Astrocyte of the cerebellum (primary cell): ENCODE measurements around the gene LASP1.

ENCODE experiments used
- DNase-seq: peaks from one replicate; pipeline ENCODE4 v3.0.0-alpha.2; 2011; ENCODE audit warnings: low read depth
- H3K4me3 ChIP-seq: 2 replicates; pipeline ENCODE4 v1.5.1; 2011; ENCODE audit warnings: mild to moderate bottlenecking, low read depth, low read length, moderate library complexity
- in situ Hi-C: cut with HindIII; loops from 2 replicates; pipeline ENCODE4 v1.10.0; 2017; ENCODE audit warnings: low sequenced_read_pairs
- TF ChIP-seq, protein P1 (sequence below): IDR thresholded peaks from 2 replicates; pipeline ENCODE4 v1.5.1; 2012; ENCODE audit warnings: low read length, low read depth, moderate library complexity, mild to moderate bottlenecking; ENCODE audit errors: missing control alignments

The LASP1 gene, protein sequence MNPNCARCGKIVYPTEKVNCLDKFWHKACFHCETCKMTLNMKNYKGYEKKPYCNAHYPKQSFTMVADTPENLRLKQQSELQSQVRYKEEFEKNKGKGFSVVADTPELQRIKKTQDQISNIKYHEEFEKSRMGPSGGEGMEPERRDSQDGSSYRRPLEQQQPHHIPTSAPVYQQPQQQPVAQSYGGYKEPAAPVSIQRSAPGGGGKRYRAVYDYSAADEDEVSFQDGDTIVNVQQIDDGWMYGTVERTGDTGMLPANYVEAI

DNA sequence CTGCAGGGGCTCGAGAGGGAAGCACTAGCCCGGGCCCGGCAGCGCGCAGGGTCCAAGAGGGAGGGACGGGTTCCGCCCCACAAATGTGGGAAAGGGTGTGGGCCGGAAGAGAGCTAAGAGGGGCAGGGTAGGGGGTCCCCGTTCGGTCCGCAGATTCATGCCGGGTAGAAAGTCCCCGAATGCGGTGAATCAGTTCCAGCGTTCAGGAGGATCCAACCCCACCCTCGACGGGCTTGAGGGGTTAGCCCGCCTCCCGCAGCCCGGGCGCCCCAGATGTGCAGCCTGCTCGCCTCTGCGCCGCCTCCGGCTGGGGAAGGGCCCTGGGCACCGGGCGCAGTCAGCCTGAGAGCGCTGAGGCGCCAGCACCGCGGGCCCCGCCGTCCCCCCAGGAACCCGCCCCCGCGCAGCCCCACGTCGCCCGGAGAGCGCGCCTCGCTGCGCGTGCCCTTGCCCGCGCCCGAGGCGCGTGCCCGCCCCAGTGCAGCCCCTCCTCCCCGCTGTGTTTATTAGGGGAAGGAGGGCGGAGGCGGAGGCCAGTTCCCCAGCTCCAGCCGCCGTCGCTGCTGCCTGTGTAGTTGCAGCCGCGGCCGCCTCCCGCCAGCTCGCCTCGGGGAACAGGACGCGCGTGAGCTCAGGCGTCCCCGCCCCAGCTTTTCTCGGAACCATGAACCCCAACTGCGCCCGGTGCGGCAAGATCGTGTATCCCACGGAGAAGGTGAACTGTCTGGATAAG is at the start of gene LASP1:
Gene LASP1, plus strand, starts transcription at position 533 of the 733 bp plus-strand sequence. Its CDS starts 132 bp downstream, at position 665.
- in situ Hi-C loops = no loop called here
- TF ChIP-seq, protein P1, sequence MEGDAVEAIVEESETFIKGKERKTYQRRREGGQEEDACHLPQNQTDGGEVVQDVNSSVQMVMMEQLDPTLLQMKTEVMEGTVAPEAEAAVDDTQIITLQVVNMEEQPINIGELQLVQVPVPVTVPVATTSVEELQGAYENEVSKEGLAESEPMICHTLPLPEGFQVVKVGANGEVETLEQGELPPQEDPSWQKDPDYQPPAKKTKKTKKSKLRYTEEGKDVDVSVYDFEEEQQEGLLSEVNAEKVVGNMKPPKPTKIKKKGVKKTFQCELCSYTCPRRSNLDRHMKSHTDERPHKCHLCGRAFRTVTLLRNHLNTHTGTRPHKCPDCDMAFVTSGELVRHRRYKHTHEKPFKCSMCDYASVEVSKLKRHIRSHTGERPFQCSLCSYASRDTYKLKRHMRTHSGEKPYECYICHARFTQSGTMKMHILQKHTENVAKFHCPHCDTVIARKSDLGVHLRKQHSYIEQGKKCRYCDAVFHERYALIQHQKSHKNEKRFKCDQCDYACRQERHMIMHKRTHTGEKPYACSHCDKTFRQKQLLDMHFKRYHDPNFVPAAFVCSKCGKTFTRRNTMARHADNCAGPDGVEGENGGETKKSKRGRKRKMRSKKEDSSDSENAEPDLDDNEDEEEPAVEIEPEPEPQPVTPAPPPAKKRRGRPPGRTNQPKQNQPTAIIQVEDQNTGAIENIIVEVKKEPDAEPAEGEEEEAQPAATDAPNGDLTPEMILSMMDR = no peak
- H3K4me3 ChIP-seq = peak within 1 kb of the TSS; percentile 97
- no peak for DNase-seq

DNA sequence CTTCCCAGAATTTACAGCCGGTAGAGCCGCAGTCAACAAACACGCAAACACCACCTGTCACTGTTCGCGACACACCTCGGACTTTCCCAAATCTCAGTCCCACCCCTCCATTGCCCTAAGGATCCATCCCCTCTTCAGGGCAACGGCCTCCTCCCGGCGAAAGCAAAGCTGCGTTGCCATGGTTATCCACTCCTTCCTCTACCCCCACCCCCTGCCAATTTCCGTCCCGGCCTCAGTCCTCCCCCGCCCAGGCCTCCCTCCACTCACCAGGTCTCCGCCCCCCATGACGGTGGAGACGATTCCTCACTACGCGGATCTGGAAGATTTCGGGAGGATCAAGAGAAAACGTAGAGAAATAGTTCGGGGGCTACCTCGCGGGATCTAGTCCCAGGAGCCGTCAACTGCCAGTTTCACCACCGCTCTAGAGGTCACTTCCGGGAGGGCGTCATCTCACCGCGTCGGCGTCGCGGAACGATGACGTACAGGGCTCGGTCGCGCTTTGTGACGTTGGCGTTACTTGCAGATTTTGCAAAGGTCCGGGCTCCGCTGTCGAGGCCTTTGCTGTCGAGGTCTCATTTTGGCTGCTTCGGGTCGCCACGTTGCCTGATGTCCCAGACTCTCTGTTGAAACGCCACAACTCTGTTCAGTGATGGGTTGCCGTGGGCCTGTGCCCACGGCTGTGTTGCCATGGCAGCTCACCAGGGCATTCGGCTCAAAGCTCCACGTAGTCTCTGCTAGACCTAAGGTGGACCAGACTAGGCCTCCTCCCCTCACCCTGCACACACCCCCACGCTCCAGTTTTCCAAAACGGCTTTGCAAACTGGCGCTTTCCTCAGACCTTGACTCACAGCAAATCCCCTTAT is 44.7 kb upstream of the LASP1 start, which contains the start of gene CWC25:
Gene CWC25, minus strand, starts transcription at position 423 of the 863 bp plus-strand sequence. Its CDS starts 138 bp downstream, at position 285.
- in situ Hi-C loops = no loop called here
- H3K4me3 ChIP-seq = peak within 1 kb of the TSS; percentile 97
- DNase-seq = peak; percentile 90
- TF ChIP-seq, protein P1 = no peak

DNA sequence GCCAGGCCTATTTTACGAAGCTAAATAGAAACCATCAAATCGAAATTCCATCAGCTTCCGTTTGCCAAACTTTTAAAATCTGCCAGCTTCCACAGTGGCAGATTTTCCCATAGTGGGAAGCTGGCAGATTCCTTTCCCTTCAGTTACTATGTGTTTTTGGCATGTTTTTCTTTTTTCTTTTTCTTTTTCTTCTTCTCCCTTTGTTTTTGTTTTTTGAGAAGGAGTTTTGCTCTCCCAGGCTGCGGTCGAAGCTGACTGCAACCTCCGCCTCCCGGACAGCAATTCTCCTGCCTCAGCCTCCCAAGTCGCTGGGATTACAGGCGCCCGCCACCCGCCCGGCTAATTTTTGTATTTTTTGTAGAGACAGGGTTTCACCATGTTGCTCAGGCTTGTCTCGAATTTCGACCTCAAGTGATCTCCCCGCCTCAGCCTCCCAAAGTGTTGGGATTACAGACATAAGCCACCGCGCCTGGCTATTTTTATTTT is 44.1 kb upstream of the LASP1 start:
- TF ChIP-seq, protein P1 = no peak
- in situ Hi-C loops = no loop called here
- no peak for DNase-seq
- peak overlapping the region; percentile 97 for H3K4me3 ChIP-seq

DNA sequence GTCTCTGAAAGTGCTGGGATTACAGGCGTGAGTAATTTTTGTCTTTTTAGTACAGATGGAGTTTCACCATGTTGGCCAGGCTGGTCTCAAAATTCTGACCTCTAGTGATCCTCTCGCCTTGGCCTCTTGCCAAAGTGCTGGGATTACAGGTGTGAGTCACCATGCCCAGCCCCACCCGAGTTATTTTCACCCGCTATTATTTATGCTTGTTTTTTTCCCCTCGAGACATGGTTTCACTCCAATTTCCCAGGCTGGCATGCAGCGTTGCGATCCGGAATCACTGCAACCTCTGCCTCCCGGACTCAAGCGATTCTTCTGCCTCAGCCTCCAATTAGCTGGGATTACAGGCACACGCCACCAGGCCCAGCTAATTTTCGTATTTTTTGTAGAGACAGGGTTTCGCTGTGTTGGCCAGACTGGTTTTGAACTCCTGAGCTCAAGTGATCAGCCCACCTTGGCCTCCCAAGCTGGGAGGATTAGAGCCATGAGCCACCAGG is 25.5 kb upstream of the LASP1 start:
- in situ Hi-C loops = no loop called here
- TF ChIP-seq, protein P1 = no peak
- H3K4me3 ChIP-seq = no peak overlapping the region
- no peak for DNase-seq

DNA sequence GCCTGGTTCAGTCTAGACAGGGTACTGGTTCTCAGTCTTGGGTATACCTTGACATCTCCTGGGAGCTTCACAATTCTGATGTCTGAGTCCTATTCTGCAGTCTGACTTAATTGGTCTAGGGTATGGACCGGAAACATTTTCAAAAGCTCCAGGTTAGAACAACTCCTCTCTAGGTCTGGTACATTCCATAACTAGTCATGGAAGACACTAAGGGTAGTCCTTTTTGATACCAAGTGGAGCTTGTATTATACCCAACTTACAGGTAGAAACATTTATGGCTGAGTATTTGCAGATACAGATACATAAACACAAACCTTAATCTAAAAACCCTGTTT is 21.3 kb upstream of the LASP1 start:
- no peak overlapping the region for H3K4me3 ChIP-seq
- in situ Hi-C loops = no loop called here
- TF ChIP-seq, protein P1 = no peak
- DNase-seq = no peak
